Measurements from ENCODE around the gene ABI3BP.

Gene ABI3BP

DNA sequence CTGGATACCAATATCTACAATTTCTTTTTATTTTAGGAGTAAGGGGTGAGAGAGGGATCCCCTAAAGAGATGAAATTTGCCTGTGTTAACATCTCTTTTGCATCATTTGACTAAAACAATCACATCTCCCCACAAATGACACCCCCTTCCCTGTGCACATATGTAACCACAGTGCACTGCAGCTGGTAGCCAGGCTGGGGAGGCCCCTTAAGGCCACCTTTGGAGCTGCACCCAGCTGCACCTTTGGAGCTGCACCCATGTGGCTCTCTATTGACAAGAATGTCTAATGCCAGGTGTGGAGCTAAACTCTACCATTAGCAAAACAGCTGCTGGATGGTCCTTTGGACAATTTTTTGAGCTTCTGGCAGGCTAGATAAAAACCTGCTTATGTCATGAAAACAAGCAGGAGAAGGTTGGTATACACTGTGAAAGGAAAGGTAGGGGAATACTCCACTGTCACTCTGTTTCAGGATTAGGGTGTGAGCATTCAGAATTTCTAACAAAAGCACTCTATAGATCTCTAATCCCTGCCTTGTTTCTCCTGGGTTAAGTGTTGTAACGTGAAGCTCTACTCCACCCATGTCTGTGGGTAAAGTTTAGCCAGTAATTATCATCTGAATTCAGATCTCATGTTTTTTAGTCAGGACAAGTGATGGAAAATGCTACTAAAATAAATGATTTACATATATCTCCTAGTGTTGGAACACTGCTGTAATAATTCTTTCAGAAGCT, 231.8 kb downstream of the ABI3BP start:
- no peak for DNase-seq

DNA sequence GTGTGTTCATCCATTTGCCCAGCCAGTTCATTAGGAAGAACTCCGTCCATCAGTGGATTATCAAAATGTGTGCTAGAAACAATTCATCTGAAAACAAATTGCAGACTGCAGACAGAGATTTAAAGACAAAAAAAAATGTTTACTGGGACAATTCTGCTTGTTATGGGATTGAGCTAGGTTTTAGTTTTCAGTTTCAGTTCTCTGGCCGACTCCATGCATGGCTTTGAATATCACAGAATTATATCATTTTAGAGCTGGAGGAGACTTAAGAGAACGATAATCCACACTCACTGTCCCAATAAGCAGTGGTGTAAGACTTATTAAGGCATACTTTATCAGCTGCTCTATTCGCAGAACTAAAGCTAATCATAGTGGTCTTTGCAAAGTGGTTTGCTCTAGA, 232.8 kb downstream of the ABI3BP start:
- DNase-seq: no peak

DNA sequence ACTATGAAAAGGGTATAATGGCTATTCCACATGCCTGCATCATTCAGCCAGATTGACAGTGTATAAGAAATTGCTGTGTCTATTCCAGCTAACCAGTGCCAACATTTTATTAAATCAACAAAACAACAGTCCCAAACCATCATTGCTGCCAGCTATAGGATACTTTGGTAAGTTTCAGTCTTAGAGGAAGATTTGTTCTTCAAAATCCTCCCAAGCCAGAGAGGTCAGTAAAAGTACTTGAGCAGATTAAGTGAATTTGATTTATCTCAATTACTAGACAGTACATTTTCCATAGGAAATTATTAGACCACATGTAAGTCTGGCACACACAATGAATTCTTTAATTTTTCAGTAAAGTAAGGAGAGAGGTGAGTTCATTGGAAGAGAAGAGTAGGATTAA, 233.3 kb downstream of the ABI3BP start:
- no peak for DNase-seq

DNA sequence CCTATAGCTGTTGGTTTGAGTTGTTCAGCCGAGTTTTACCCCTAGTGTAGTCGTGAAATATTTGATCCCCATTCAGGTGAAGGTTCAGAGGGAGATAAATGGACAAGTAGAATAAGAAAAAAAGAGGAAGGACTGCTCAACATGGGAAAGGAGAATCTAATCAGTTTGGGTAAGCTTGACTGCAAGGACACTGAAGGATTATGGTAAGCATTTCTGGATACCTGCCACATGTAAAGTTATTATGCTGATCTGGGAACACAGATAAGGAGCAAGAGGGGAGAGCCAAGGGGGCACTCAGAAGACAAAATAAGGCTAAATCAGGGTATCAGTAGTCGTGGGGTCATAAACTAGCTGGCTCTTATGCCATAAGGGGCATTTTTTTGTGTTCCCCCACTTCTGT, 234.1 kb downstream of the ABI3BP start:
- no peak for DNase-seq

DNA sequence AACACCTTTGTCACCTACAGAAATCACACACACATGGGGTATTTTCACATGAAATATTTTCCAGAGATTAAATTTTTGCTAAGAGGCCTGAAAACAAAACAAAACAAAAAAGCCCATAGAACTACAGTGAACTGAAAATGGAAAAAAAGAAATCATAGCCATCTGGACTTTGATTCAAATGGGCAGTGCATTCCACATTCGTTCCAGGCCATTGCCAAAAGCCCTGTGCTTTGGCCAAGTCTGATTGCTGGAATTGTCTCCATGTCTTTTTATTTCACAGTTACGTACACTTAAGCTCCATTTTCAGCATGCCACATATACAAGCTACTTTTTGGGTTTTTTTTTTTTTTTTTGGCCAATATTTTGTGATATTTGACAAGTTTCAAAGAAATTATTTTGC, 236.8 kb downstream of the ABI3BP start:
- no peak for DNase-seq

DNA sequence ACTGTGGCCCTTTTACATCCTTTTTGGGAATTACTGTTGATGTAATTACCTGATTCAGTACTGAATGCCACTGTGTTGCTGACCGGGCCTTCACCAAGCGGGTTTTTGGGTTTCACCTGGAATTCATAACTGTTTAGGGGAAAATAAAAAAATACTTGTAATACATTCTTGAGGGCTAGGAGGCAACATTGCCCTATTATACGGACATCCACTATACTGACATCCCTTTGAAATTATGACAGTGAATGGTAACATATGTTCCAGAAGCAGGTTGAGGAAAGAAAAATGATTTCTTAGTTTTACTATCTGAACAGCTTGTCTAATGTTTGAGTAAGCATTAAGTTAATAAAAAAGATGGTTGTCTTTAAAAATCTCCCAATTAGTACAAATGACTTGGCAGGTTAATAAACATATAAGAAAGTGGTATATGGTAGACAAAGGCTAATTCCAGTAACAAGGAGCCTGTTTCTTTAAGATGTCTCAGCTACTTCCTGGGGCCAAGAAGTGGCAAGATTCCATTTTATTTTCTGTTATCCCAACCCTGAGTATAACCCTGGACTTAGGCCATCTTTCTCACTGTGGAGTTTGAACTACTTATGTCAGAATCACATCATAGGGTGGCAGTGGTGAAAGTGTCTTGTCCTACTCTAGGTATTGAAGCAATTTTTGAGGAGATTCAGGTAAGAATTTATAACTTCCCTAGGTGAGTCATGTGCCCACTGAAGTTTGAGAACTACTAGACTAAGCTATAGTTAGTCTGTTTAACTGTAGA, 238.5 kb downstream of the ABI3BP start:
- no peak for DNase-seq

DNA sequence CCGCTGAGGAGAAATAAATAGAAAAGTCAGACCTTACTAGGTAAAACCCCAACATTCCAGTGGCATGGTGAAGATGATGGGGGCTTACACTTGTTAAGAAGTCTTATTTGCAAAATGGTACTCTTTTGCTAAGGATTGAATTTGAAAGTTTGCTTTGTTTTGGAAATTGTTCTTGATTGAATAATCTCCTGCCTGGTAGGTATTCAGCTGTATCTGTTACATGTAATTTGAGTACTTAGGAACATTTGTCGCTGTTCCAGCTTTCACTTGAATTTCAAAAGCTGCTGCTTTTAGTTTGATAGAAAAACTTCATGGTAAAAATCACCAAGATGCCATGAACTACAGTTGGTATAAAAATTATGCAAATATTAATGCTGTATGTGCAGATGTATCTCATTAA, 239.4 kb downstream of the ABI3BP start:
- DNase-seq: no peak

DNA sequence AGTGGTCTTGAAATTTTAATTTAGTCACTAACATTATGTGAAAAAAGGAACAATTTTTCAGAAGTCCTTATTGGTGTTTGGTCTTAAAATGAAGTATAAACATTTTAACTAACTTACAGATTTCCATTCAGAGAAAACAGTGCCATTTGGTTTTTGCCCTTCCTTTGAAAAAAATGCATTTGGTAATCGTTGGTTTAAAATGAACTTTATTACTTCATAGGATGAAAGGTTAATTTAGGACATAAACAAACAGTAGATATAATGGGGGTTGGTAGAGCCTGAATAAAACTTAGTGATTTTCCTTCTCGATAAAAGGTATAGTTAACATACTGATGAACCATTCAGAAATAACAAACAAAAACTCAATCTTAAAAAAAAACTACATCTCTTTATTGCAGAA, 244.3 kb downstream of the ABI3BP start:
- no peak for DNase-seq

DNA sequence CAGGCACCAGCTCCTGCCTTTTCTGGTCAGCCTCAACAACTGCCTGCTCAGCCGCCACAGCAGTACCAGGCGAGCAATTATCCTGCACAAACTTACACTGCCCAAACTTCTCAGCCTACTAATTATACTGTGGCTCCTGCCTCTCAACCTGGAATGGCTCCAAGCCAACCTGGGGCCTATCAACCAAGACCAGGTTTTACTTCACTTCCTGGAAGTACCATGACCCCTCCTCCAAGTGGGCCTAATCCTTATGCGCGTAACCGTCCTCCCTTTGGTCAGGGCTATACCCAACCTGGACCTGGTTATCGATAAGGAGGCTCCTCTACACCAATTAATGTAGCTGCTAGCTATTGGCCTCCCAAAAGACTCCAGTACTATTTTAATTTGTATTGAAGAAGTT, 245.0 kb downstream of the ABI3BP start:
- DNase-seq: no peak

DNA sequence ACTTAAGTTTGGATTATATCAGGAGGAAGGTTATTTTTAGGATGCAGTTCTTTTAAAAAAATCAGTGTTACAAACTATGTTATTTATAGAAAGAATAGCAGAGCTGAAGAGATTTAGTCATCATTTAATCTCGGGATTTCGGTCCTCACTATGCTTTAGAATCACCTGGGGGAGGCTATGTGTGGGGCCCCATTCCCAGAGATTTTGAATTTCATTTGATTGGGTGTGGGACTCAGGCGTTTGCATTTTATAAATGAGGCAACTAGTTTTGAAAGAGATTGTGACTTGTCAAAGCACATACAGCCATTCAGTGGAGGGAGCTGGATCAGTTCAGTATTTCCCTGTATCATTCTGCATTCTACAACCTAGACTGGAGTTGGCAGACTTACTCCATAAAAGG, 247.1 kb downstream of the ABI3BP start:
- no peak for DNase-seq

DNA sequence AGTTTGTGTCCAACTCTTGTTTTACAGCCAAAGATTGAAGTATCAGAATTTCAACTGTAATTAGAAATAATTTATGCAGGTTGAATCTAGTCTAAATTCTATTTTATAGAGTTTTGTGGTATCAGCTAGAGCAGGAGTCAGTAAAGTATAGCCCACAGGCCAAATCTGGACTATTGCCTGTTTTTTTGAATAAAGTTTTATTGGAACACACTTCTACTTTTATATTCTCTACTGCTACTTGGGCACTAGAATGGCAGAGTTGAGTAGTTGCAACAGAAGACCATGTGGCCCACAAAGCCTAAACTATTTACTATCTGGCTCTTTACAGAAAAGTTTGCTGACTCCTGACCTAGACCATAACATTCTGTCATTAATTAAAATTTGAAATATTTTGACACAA, 247.6 kb downstream of the ABI3BP start:
- DNase-seq: no peak

DNA sequence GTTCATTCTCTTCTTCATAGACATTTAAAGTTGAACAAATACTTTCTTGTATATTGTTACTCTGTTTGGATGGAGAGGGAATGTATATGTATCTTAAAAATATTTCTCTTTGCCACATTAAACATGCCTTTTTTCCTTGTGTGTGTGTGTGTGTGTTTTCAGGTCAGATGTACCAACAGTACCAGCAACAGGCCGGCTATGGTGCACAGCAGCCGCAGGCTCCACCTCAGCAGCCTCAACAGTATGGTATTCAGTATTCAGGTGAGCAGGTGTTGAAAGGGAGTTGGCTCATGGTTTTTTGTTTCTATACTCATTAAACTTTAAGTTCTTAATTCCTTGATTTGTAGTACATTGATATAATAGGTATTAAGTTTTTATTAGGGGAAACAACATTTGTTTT, 248.6 kb downstream of the ABI3BP start:
- no peak for DNase-seq

DNA sequence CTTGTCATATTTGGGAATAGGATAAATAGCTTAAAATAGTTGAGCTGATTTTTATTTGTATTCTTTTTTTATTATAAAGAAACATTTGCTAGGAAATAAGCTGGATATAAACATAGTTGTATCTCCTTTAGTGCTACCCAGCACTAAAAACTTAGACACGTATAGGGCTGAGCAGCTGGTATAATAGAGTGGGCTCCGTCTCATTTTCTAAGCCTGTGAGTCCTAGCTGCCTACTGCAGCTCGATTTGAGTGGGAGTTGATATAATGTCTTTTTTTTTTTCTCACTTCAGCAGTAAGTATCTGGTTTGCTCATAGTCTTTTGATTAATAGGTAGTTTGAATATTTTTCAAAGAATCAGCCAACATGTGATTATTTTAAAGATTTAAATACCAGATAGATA, 249.7 kb downstream of the ABI3BP start:
- no peak for DNase-seq

DNA sequence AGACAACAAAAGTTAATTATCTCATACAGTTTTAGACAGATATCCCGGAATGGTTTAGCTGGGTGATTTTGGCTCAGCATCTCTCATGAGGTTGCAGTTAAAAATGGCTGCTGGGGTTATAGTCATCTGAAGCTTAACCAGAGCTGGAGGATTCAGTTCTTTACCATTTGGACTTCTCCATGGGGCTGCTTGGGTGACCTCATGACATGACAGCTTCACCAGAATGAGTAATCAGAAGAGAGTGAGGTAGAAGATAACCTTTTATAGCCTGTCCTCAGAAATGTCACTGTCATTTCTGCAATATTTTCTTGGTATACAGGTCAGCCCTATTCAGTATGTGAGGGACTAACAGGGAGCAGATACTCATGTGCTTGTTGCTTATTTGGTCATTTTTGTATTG, 253.0 kb downstream of the ABI3BP start:
- peak; percentile 44 for DNase-seq

DNA sequence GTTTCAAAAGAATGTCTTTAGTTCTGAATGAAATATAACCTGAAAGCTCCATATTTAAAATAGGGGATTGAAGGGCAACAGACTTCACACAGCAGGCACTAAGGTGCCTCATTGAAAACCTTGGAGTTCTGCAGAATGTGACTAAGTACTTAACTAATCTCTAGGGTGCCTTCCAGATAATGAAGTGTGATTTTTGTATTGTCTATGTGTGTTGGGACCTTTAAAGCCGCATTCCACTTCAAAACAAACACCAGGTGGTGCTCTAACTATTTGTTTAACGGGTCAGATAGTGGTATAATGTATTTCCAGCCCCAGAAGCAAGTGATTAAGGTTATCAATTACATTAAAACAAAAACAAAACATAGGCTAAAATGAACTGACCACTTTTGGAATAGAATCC, 255.9 kb downstream of the ABI3BP start:
- DNase-seq: peak; percentile 20

DNA sequence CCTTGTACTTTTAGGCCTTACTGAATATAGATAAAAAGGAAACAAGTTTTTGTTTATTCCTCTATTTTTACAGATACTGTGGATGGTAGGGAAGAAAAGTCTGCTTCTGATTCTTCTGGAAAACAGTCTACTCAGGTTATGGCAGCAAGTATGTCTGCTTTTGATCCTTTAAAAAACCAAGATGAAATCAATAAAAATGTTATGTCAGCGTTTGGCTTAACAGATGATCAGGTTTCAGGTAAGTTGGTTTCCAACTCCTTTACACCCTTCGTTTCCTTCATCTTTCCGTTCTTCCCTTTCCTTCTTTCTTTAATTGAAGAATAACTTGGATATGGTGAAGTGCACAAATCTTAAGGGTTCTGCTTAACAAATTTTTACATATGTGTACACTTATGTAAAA, 260.8 kb downstream of the ABI3BP start:
- no peak for DNase-seq

DNA sequence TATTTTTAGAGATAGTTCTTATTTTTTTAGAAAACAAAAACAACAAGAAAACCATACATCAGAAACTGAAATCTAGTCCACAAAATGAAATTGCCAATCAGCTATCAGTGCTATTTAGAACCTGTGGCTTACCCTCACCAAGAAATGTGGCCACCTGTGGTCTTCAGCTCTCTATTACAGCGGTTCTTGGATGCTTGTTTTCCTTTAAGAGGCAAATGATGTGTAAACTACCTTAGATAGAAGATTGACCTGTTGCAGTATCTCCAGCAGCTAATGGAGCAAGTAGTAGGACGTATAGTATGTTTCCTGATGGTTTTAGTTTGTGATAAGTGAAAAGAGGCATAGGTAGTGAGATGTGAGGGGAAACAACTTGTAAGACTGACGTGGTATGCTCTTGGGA, 262.7 kb downstream of the ABI3BP start:
- no peak for DNase-seq

DNA sequence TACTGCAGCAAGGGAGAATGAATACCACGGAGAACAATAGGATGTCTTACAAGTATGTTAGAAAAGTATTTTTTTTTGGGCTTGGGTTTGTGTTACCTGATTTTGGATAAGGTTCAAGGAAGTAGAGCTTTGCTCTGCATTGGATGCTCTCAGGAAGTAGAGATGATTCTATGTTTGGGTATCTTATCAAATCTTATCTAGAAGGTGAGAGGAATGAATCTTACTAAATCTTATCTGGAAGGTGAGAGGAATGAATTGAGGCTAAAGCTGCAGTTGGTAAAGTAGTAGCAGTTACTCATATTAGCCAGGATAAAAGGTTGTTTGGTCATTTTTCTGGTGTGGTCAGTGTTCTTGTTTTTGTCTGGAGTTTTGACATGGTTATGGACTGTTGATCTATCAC, 266.5 kb downstream of the ABI3BP start:
- no peak for DNase-seq

DNA sequence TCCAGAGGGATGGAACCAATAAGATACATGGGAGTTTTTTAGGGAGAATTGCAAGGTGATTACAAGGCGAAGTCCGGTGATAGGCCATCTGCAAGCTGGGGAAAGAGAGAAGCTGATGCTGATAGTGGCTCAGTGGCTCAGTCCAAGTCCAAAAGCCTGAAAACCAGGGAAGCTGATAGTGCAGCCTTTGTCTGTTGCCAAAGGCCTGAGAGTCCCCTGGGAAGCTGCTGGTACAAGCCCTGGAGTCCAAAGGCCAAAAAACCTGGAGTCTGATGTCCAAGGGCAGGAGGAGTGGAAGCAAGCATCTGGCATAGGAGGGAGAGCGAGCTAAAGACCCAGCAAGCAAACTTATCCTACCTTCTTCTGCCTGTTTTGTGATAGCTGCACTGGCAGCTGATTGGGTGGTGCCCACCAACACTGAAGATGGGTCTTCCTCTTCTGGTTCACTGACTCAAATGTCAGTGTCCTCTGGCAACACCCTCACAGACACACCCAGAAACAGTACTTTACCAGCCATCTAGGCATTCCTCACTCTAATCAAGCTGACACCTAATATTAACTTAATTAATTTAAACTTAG, 267.2 kb downstream of the ABI3BP start:
- DNase-seq: no peak

DNA sequence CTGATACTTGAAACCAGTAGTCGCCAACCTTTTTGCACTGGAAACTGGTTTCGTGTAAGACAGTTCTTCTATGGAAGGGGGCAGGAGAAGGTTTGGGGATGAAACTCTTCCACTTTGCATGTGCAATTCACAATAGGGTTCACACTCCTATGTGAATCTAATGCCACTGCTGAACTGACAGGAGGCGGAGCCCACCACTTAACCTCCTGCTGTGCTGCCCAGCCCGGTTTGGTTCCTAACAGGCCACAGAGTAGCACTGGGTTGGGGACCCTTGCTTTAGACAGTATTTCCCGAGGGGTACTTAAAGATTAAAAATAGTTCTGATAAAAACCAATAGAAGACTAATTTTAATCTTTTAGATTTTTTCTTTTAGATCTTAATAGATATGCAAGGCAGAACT, 272.8 kb downstream of the ABI3BP start:
- no peak for DNase-seq

DNA sequence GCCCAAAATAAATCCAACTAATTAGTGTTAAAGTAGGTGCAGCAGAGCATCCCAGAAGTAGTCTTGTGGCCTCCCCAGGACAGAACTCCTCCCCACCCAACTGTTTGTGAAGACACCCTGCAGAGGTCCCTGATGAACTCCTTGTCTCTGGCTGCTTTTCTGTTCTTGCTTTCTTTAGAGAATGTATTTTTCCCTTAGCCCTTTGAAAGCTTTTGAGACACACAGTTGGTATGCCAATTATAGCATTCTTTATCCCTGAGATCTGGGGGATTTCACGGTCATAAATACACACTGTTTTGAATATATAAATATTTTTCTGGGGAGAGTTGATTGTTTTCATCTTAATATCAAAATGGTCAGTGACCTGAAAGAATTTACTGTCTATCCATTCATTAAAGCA, 274.1 kb downstream of the ABI3BP start:
- DNase-seq: no peak

DNA sequence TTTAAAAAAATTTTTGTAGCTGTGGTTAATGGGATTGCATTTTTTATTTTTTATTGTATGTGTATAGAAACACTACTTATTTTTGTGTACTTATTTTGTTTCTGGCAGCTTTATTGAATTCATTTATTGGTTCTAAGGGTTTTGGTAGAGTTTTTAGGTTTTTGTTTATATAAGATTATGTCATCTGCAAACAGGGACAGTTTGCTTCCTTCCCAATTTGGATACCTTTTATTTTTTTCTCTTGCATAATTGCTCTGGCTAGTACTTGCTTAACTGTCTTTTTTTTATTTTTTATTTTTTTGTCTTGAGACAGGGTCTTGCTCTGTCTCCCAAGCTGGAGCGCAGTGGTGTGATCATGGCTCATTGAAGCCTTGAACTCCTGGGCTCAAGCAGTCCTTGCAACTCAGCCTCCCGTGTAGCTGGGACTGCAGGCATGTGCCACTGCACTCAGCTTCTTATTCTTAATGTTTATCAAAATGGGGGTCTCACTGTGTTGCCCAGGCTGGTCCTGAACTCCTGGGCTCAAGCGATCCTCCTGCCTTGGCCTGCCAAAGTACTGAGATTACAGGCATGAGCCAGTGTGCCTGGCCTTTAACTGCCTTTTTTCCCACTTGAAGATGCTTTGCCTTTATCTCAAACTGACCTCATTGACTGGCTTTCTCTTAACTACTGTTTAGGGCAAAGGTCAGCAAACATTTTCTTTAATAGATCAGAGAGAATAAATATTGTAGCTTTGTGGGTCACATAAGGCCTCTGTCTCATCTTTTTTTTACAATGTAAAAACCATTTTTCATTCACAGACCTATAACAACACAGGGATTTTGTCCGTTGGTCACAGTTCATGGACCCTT, 275.4 kb downstream of the ABI3BP start:
- DNase-seq: no peak

DNA sequence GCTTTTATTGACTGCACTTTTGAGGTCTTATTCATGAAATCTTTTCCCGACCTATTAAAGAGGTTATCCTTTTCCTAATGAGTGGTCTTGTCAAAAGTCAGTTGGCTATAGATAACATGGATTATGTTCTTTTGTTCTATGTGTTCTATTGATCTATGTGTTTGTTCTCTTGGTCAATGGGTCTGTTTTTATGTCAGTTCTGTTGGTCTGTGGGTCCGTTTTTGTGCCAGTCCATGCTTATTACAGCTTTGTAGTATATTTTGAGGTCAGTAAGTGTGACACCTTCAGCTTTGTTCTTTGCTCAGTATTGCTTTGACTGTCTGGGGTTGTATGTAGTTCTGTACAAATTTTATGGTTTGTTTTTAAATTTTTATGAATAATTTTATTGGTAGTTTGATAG, 276.2 kb downstream of the ABI3BP start:
- DNase-seq: no peak

DNA sequence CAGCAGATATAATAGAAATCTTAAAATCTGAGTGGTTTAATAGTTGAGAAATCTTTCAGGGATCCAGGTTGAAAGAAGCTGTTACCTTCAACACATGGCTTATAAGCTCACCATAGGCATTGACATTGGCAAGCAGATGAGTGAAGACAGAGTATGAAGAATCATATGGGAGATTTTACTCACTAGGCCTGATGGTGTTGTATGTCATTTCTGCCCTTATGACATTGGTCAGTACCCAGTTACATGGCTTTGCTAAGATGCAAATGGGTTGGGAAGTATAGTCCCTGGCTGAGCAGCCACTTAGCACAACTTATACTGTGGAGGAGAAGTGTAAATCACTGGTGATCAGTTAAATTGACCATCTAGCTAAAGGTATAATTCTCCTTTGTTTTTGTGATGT, 278.0 kb downstream of the ABI3BP start:
- no peak for DNase-seq

Data from suppressor macrophage treated with lipopolysaccharide for 4 hours (primary cell).